ENCODE measurements around the gene ADI1. TPM values are rescaled to one million over a fixed set of nuclear protein-coding genes. Genes with fewer than 3 reads are reported as not detected.

Gene ADI1
- total and polyA plus RNA-seq, 2 of the 8 experiments (the other 6 are each of a cell fraction or from before 2014, with no cell fraction given): 12.2 to 40.2 TPM

- Histone ChIP-seq H3K14ac (ENCODE audit: insufficient read length) (no peak overlapping the region), H4K8ac (ENCODE audit: extremely low read depth, insufficient read depth, low read length) (no peak overlapping the region), H3K4me1 (replicated peaks in 1 of 4; ENCODE audit: control insufficient read depth in 3 of 4, insufficient read depth in 4 of 4, low read length in 3 of 4) (peaks cover 0 to 9% (median 7%) of the 10 kb centered on the region in 4 experiments; a peak in 5 of 7 replicates), H4K20me1 (replicated peaks in 1 of 2; ENCODE audit: control insufficient read depth in 1 of 2, insufficient read depth in 2 of 2, low read length in 2 of 2) (no peaks in the 10 kb centered on the region), H3K4me3 (ENCODE audit: extremely low read depth in 1 of 4, insufficient read depth in 2 of 4, low read depth in 3 of 4, low read length in 4 of 4) (no peak overlapping the region), H3K36me3 (ENCODE audit: control insufficient read depth in 2 of 4, insufficient read depth in 4 of 4, low read length in 3 of 4) (no peaks in the 10 kb centered on the region), H3K27me3 (replicated peaks in 1 of 4; ENCODE audit: control insufficient read depth in 3 of 4, extremely low read depth in 1 of 4, insufficient read depth in 3 of 4, low read length in 3 of 4) (no peaks in the 10 kb centered on the region), H3K56ac (replicated peaks; ENCODE audit: insufficient read length, low read depth, low read length) (no peak overlapping the region), H2BK15ac (ENCODE audit: low read length) (no peak overlapping the region), H2BK12ac (ENCODE audit: low read depth, low read length) (no peak overlapping the region), H3K23me2 (ENCODE audit: low read depth, low read length) (no peaks in the 10 kb centered on the region), H4K91ac (replicated peaks; ENCODE audit: insufficient read length, low read length) (no peak overlapping the region), H3K79me1 (ENCODE audit: low read depth, low read length) (no peaks in the 10 kb centered on the region), H3K9ac (replicated peaks in 1 of 4; ENCODE audit: extremely low read depth in 1 of 4, low read depth in 3 of 4, low read length in 3 of 4) (no peak overlapping the region), H3K23ac (ENCODE audit: insufficient read length) (no peak overlapping the region), H3K79me2 (ENCODE audit: control insufficient read depth in 1 of 2, insufficient read depth in 2 of 2, low read length in 2 of 2) (no peaks in the 10 kb centered on the region), H2BK5ac (ENCODE audit: low read depth, low read length) (no peak overlapping the region; the same call in 1 of the 2 replicates), H3K9me3 (ENCODE audit: insufficient read depth in 2 of 2, low read depth in 1 of 2, low read length in 1 of 2) (peaks cover 0 to 17% of the 10 kb centered on the region in 2 experiments; a peak in 1 of 4 replicates), H3K27ac (ENCODE audit: low read depth, low read length) (no peak overlapping the region), H2BK120ac (replicated peaks; ENCODE audit: low read depth, low read length) (no peak overlapping the region), H4K5ac (ENCODE audit: insufficient read length, low read depth, low read length) (no peak overlapping the region), H2BK20ac (ENCODE audit: low read length) (no peak overlapping the region), H3K4ac (replicated peaks; ENCODE audit: insufficient read length, low read depth, low read length) (no peak overlapping the region), H2AFZ (ENCODE audit: low read length) (no peak overlapping the region), H3K4me2 (ENCODE audit: insufficient read depth in 1 of 2, low read depth in 2 of 2, low read length in 2 of 2) (no peak overlapping the region), H3K18ac (ENCODE audit: extremely low read depth, low read length) (no peak overlapping the region), H2AK5ac (ENCODE audit: low read depth, low read length) (no peak overlapping the region)
- ChIA-PET POLR2A (ENCODE audit: partially characterized antibody) (interaction anchor here (0.9 kb wide), 1 partner anchor 30 kb away, joined by 3 read pairs; no protein-coding TSS in a partner anchor), CTCF (ENCODE audit: partially characterized antibody) (interaction anchor here (1.3 to 1.4 kb wide), 2 partner anchors 9 to 27 kb away, joined by 4 to 5 read pairs; no protein-coding TSS in a partner anchor)
- 95% methylated on average over 16 of the region's 16 CpGs; no CpG with 5 or more reads in 1 of the 2 experiments for WGBS, 2 experiments (ENCODE audit: extremely low coverage in 1 of 2, insufficient coverage in 1 of 2, insufficient read length in 1 of 2, insufficient replicate concordance in 2 of 2, low coverage in 1 of 2, low lambda C conversion rate in 2 of 2, missing lambda C conversion rate in 1 of 2)
- FAIRE-seq: no peak
- no peak for DNase-seq (ENCODE audit: low read depth in 1 of 2, low spot score in 2 of 2)
- TF ChIP-seq CREB1 (IDR thresholded peaks at IDR 0.05) (no peak), TAF1 (IDR thresholded peaks at IDR 0.05; ENCODE audit: low read depth, low read length) (no peak), MAFK (IDR thresholded peaks at IDR 0.05; ENCODE audit: low read depth, low read length) (no peak), KDM4A (IDR thresholded peaks at IDR 0.05; ENCODE audit: low read depth, low read length, severe bottlenecking) (no peak), SP2 (IDR thresholded peaks at IDR 0.05; ENCODE audit: low read length) (no peak), EZH2 (IDR thresholded peaks at IDR 0.05; ENCODE audit: low read depth, low read length, severe bottlenecking) (no peak), CTBP2 (IDR thresholded peaks at IDR 0.05; ENCODE audit: borderline replicate concordance, insufficient read depth, insufficient read length, low read length) (no peak), ATF2 (IDR thresholded peaks at IDR 0.05; ENCODE audit: low read length) (no peak), EGR1 (IDR thresholded peaks at IDR 0.05; ENCODE audit: borderline replicate concordance, low read depth, low read length) (no peak), HDAC2 (IDR thresholded peaks at IDR 0.05; ENCODE audit: borderline replicate concordance in 1 of 2, low read depth in 2 of 2, low read length in 2 of 2) (no peak), RXRA (IDR thresholded peaks at IDR 0.05; ENCODE audit: insufficient read depth, low read depth, low read length) (no peak), BCL11A (IDR thresholded peaks at IDR 0.05; ENCODE audit: low read depth in 2 of 2, low read length in 2 of 2) (no peak), SIX5 (IDR thresholded peaks at IDR 0.05; ENCODE audit: low read depth, low read length) (no peak)
Measured at GRCh38 chr2:3489764-3490115, 29.6 kb downstream of the ADI1 start.

Data from H1 (cell line).